Endodermal cell (in vitro differentiated cells): ENCODE results near the gene TTC23L. TPM values are rescaled to one million over a fixed set of nuclear protein-coding genes. Genes with fewer than 3 reads are reported as not detected.
A peak's percentile ranks its signal among the peaks of the same experiment; 100 is the strongest.

Experiments used
- DNase-seq: peaks from one replicate; pipeline ENCODE4 v3.0.0-alpha.2; 2017
- H3K27ac ChIP-seq: 2 replicates; pipeline ENCODE4 v1.5.1; 2013; ENCODE audit warnings: mild to moderate bottlenecking, low read depth, low read length, moderate library complexity
- H3K27me3 ChIP-seq: 2 replicates; pipeline ENCODE4 v1.6.1; 2013; ENCODE audit warnings: mild to moderate bottlenecking, low read length, moderate library complexity; ENCODE audit not compliant: insufficient read depth, control insufficient read depth, poor library complexity, severe bottlenecking
- H3K36me3 ChIP-seq: 2 replicates; pipeline ENCODE4 v1.7.0; 2013; ENCODE audit warnings: mild to moderate bottlenecking, low read length, moderate library complexity; ENCODE audit not compliant: control insufficient read depth, insufficient read depth
- H3K4me1 ChIP-seq: one replicate; pipeline ENCODE4 v1.7.0; 2013; ENCODE audit warnings: low read length; ENCODE audit not compliant: control insufficient read depth, insufficient read depth
- H3K4me3 ChIP-seq: 2 replicates; pipeline ENCODE4 v1.5.1; 2013; ENCODE audit warnings: mild to moderate bottlenecking, low read length, moderate library complexity
- H3K9ac ChIP-seq: 2 replicates; pipeline ENCODE4 v1.6.1; 2013; ENCODE audit warnings: mild to moderate bottlenecking, low read length, moderate library complexity; ENCODE audit not compliant: poor library complexity, severe bottlenecking; ENCODE audit errors: extremely low read depth
- H3K9me3 ChIP-seq: 2 replicates; pipeline ENCODE4 v1.6.1; 2013; ENCODE audit warnings: mild to moderate bottlenecking, low read length, moderate library complexity; ENCODE audit not compliant: control insufficient read depth
- H3K27ac Mint-ChIP-seq: 2 replicates; pipeline ENCODE4 v1.8.0; 2020; ENCODE audit warnings: mixed read lengths
- H3K27me3 Mint-ChIP-seq: 2 replicates; pipeline ENCODE4 v1.8.0; 2021; ENCODE audit warnings: mild to moderate bottlenecking, mixed read lengths; ENCODE audit not compliant: insufficient read depth
- H3K36me3 Mint-ChIP-seq: 2 replicates; pipeline ENCODE4 v1.8.0; 2020; ENCODE audit warnings: low read depth, mixed read lengths
- H3K4me1 Mint-ChIP-seq: 2 replicates; pipeline ENCODE4 v1.8.0; 2020; ENCODE audit warnings: mixed read lengths
- H3K4me3 Mint-ChIP-seq: 2 replicates; pipeline ENCODE4 v1.8.0; 2020; ENCODE audit warnings: mild to moderate bottlenecking, moderate library complexity, mixed read lengths
- H3K9me3 Mint-ChIP-seq: 2 replicates; pipeline ENCODE4 v1.8.0; 2020; ENCODE audit warnings: mild to moderate bottlenecking, mixed read lengths
- CTCF ChIP-seq: fragments of 200-600 bp; sonication (generic); conservative IDR thresholded peaks from 2 replicates; pipeline ENCODE4 v1.5.0; 2021; ENCODE audit warnings: antibody characterized with exemption, mild to moderate bottlenecking
- WGBS, 2 experiments: methylation state at CpG; one replicate each; pipeline versions ENCODE4 v1.1.5 to v1.1.7; 2013; ENCODE audit warnings: missing lambda C conversion rate in 2 of 2, mixed read lengths in 1 of 2; ENCODE audit not compliant: insufficient coverage in 1 of 2, insufficient read length in 1 of 2; 5-methylcytosine and 5-hydroxymethylcytosine counted together
- total RNA-seq, 2 donors: library from RNA; stranded (reverse); fragmentation: NEBNext Ultra II Directional in 1 of 2; extraction: Animal tissue kit (Norgen Biotek cat#: 25700) in 1 of 2; gene quantifications; 2 replicates in 1 of 2; 3 replicates in 1 of 2; pipeline ENCODE4 v1.2.1, GENCODE V29; 2021

TTC23L gene
- total RNA-seq, 2 donors from 2014 or later = 0.95 to 3.0 TPM

- Histone ChIP-seq H3K9ac (no peak overlapping the region), H3K27ac (no peak overlapping the region), H3K36me3 (no peaks in the 10 kb centered on the region), H3K4me3 (no peak overlapping the region), H3K9me3 (no peaks in the 10 kb centered on the region), H3K4me1 (no peaks in the 10 kb centered on the region), H3K27me3 (no peaks in the 10 kb centered on the region)
- Mint-ChIP-seq H3K4me1 (peaks cover 17% of the 10 kb centered on the region), H3K4me3 (no peak overlapping the region), H3K9me3 (no peaks in the 10 kb centered on the region), H3K27ac (peak overlapping the region; percentile 32), H3K27me3 (no peaks in the 10 kb centered on the region), H3K36me3 (no peaks in the 10 kb centered on the region)
- DNase-seq = peak; percentile 52
- 84% methylated on average over 3 of the region's 3 CpGs; no CpG with 5 or more reads in 1 of the 2 experiments for WGBS, 2 experiments
- no peak for TF ChIP-seq CTCF
These were observed 28.1 kb downstream of the TTC23L start for GRCh38 chr5:34866989-34867471.

GRCh38 chr5:34867660-34868059 lies 28.7 kb downstream of the TTC23L start:
- Histone ChIP-seq H3K27me3 (no peaks in the 10 kb centered on the region), H3K36me3 (no peaks in the 10 kb centered on the region), H3K9ac (no peak overlapping the region), H3K9me3 (no peaks in the 10 kb centered on the region), H3K4me3 (no peak overlapping the region), H3K4me1 (no peaks in the 10 kb centered on the region), H3K27ac (no peak overlapping the region)
- 100% methylated on average over 1 to 3 of the region's 3 CpGs for WGBS, 2 experiments
- DNase-seq = no peak
- TF ChIP-seq CTCF = no peak
- peak overlapping the region; percentile 32 for H3K27ac Mint-ChIP-seq
- H3K9me3 Mint-ChIP-seq = no peaks in the 10 kb centered on the region
- no peak overlapping the region for H3K4me3 Mint-ChIP-seq
- no peaks in the 10 kb centered on the region for H3K36me3 Mint-ChIP-seq
- no peaks in the 10 kb centered on the region for H3K27me3 Mint-ChIP-seq
- peaks cover 17% of the 10 kb centered on the region for H3K4me1 Mint-ChIP-seq

- Histone ChIP-seq H3K9me3 (no peaks in the 10 kb centered on the region), H3K9ac (no peak overlapping the region), H3K27ac (no peak overlapping the region), H3K4me1 (no peaks in the 10 kb centered on the region), H3K36me3 (no peaks in the 10 kb centered on the region), H3K27me3 (no peaks in the 10 kb centered on the region), H3K4me3 (no peak overlapping the region)
- Mint-ChIP-seq H3K27ac (no peak overlapping the region), H3K36me3 (no peaks in the 10 kb centered on the region), H3K9me3 (no peaks in the 10 kb centered on the region), H3K27me3 (no peaks in the 10 kb centered on the region), H3K4me3 (no peak overlapping the region), H3K4me1 (peaks cover 15% of the 10 kb centered on the region)
- DNase-seq = no peak
- no peak for TF ChIP-seq CTCF
- WGBS, 2 experiments = 97 to 100% methylated on average over 1 of the region's 1 CpG
These were observed 29.8 kb downstream of the TTC23L start for GRCh38 chr5:34868791-34869190.
